Measurements from ENCODE around the gene NAALADL2. TPM values are rescaled to one million over a fixed set of nuclear protein-coding genes. Genes with fewer than 3 reads are reported as not detected.

Gene NAALADL2
- total RNA-seq, 1 donor from 2014 or later: 1.6 TPM

GRCh38 chr3:175704366-175705055, 845.4 kb downstream of the NAALADL2 start:
- Mint-ChIP-seq H3K36me3 (ENCODE audit: unreplicated experiment) (no peaks in the 10 kb centered on the region), H3K4me1 (ENCODE audit: low read depth, unreplicated experiment) (no peaks in the 10 kb centered on the region), H3K27me3 (ENCODE audit: unreplicated experiment) (no peaks in the 10 kb centered on the region), H3K4me3 (ENCODE audit: unreplicated experiment) (no peak overlapping the region), H3K9me3 (ENCODE audit: unreplicated experiment) (no peaks in the 10 kb centered on the region), H3K27ac (ENCODE audit: unreplicated experiment) (no peak overlapping the region)
- TF ChIP-seq CTCF (IDR thresholded peaks at IDR 0.05; ENCODE audit: partially characterized antibody, unreplicated experiment): no peak
- DNase-seq: no peak

DNA sequence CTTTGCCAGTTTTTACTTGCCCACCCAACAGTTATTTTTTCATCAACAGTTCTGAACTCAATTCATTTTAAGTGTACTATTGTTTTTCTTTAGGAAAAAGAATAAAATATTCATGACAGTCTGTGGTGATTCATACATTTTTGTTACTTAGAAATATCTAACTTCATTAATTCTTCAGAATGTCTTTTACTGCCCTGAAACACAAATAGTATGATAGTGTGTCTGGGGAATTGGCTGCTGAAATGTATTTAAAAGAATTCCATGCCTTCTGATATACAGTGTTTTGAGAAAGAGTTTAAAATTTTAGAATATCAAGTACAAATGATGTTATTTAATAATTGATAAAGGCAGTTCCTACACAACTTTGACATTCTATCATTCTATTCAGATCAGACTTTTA, 854.1 kb downstream of the NAALADL2 start:
- no peak for DNase-seq
- Mint-ChIP-seq H3K9me3 (ENCODE audit: unreplicated experiment) (no peaks in the 10 kb centered on the region), H3K27me3 (ENCODE audit: unreplicated experiment) (no peaks in the 10 kb centered on the region), H3K4me1 (ENCODE audit: low read depth, unreplicated experiment) (no peaks in the 10 kb centered on the region), H3K4me3 (ENCODE audit: unreplicated experiment) (no peak overlapping the region), H3K27ac (ENCODE audit: unreplicated experiment) (no peak overlapping the region), H3K36me3 (ENCODE audit: unreplicated experiment) (no peaks in the 10 kb centered on the region)
- TF ChIP-seq CTCF (IDR thresholded peaks at IDR 0.05; ENCODE audit: partially characterized antibody, unreplicated experiment): no peak

DNA sequence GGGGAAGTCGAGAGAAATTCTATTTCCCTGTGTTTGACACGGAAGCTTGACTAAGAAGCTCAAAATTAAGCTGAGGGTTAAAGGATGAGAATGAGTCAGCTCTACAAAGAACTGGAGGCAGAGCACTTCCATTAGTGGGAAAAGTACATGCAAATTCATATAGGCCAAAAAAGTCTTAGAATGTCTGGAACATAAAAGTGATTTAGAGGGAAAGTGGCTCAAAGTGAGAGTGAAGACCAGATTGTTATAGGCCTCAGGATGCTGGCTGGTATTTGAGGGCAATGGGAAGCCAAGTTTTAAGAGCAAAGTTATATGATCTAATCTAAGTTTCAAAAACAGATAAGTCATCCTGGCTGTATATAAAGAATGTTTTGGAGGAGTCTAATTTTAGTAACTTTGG, 857.3 kb downstream of the NAALADL2 start:
- H3K9me3 Mint-ChIP-seq (ENCODE audit: unreplicated experiment): no peaks in the 10 kb centered on the region
- no peak for TF ChIP-seq CTCF (IDR thresholded peaks at IDR 0.05; ENCODE audit: partially characterized antibody, unreplicated experiment)
- H3K27ac Mint-ChIP-seq (ENCODE audit: unreplicated experiment): no peak overlapping the region
- no peaks in the 10 kb centered on the region for H3K4me1 Mint-ChIP-seq (ENCODE audit: low read depth, unreplicated experiment)
- no peak for DNase-seq
- no peaks in the 10 kb centered on the region for H3K27me3 Mint-ChIP-seq (ENCODE audit: unreplicated experiment)
- no peak overlapping the region for H3K4me3 Mint-ChIP-seq (ENCODE audit: unreplicated experiment)
- H3K36me3 Mint-ChIP-seq (ENCODE audit: unreplicated experiment): no peaks in the 10 kb centered on the region

- no peak for DNase-seq
- no peak for TF ChIP-seq CTCF (IDR thresholded peaks at IDR 0.05; ENCODE audit: partially characterized antibody, unreplicated experiment)
- Mint-ChIP-seq H3K36me3 (ENCODE audit: unreplicated experiment) (no peaks in the 10 kb centered on the region), H3K4me3 (ENCODE audit: unreplicated experiment) (no peak overlapping the region), H3K4me1 (ENCODE audit: low read depth, unreplicated experiment) (no peaks in the 10 kb centered on the region), H3K27ac (ENCODE audit: unreplicated experiment) (no peak overlapping the region), H3K27me3 (ENCODE audit: unreplicated experiment) (no peaks in the 10 kb centered on the region), H3K9me3 (ENCODE audit: unreplicated experiment) (peaks cover 4% of the 10 kb centered on the region)
Measured at GRCh38 chr3:175726228-175726627, 867.1 kb downstream of the NAALADL2 start.

DNA sequence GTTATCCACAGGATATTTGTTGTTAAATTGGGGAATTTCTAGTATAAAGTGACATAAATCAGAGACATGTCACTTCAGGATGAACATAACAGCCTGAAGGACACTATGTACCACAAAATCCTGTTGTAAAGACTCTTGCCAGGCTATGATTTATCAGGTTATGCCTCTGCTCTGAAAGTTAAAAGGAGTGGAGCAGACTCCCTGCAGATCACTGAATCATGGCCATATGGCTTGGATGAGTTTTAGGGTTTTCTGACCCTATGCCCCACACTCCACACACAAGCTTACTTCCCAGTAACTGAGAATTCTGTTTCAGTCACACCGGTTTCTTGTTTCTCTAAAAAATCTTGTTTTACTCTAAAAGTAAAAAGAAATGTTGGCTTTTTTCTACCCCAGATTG, 869.4 kb downstream of the NAALADL2 start:
- no peak overlapping the region for H3K4me3 Mint-ChIP-seq (ENCODE audit: unreplicated experiment)
- peaks cover 4% of the 10 kb centered on the region for H3K9me3 Mint-ChIP-seq (ENCODE audit: unreplicated experiment)
- no peak overlapping the region for H3K27ac Mint-ChIP-seq (ENCODE audit: unreplicated experiment)
- no peaks in the 10 kb centered on the region for H3K27me3 Mint-ChIP-seq (ENCODE audit: unreplicated experiment)
- H3K4me1 Mint-ChIP-seq (ENCODE audit: low read depth, unreplicated experiment): no peaks in the 10 kb centered on the region
- TF ChIP-seq CTCF (IDR thresholded peaks at IDR 0.05; ENCODE audit: partially characterized antibody, unreplicated experiment): no peak
- DNase-seq: no peak
- H3K36me3 Mint-ChIP-seq (ENCODE audit: unreplicated experiment): no peaks in the 10 kb centered on the region

Data from glutamatergic neuron (in vitro differentiated cells).